HEK293T (cell line): Measurements from ENCODE around the gene GFY.

Experiments
- ARNT ChIP-seq: fragments of 450-650 bp; IDR thresholded peaks from 2 replicates; pipeline ENCODE4 v1.6.1; 2017; ENCODE audit warnings: mild to moderate bottlenecking
- BHLHE40 ChIP-seq: fragments of 450-650 bp; IDR thresholded peaks from 2 replicates; pipeline ENCODE4 v1.6.1; 2016; ENCODE audit warnings: mild to moderate bottlenecking, moderate library complexity, borderline replicate concordance
- ELF4 ChIP-seq: fragments of 450-650 bp; IDR thresholded peaks from 2 replicates; pipeline ENCODE4 v1.6.1; 2017; ENCODE audit warnings: antibody characterized with exemption
- FOXA1 ChIP-seq: fragments of 450-650 bp; IDR thresholded peaks from 2 replicates; pipeline ENCODE4 v1.6.1; 2016; ENCODE audit warnings: mild to moderate bottlenecking
- FOXM1 ChIP-seq: fragments of 450-650 bp; IDR thresholded peaks from 2 replicates; pipeline ENCODE4 v1.6.1; 2017; ENCODE audit warnings: mild to moderate bottlenecking, borderline replicate concordance
- HDGF ChIP-seq: fragments of 450-650 bp; IDR thresholded peaks from 2 replicates; pipeline ENCODE4 v1.6.1; 2017; ENCODE audit warnings: antibody characterized with exemption, borderline replicate concordance
- L3MBTL2 ChIP-seq: fragments of 450-650 bp; conservative IDR thresholded peaks from 2 replicates; pipeline ENCODE4 v1.6.1; 2016; ENCODE audit warnings: mild to moderate bottlenecking
- LEF1 ChIP-seq: fragments of 450-650 bp; IDR thresholded peaks from 2 replicates; pipeline ENCODE4 v1.6.1; 2017; ENCODE audit warnings: mild to moderate bottlenecking, borderline replicate concordance
- SP1 ChIP-seq: fragments of 450-650 bp; IDR thresholded peaks from 2 replicates; pipeline ENCODE4 v1.6.1; 2017
- SUZ12 ChIP-seq: fragments of 450-650 bp; IDR thresholded peaks from 2 replicates; pipeline ENCODE4 v1.6.1; 2016; ENCODE audit warnings: mild to moderate bottlenecking
- ZNF384 ChIP-seq: fragments of 450-650 bp; IDR thresholded peaks from 2 replicates; pipeline ENCODE4 v1.6.1; 2016

DNA sequence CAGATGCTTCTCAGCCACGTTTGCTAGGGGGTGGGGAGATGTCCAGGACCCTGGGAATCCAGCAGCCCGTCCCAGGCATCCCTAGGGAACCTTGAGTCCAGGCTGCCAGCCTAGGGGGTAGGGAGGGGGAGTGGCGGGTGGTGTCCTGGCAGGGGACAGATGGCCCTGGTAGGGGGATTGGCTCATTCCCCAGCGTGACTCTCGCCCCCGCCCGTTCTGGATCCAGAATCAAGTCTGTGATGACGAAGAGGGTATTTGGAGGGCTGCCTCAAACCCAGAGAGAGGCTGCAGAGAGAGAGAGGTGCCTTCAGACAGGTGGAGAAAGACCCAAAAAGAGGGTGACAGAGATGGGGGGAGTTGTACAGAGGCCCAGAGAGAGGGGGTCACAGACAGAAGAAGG lies 12.0 kb downstream of the GFY start:
- TF ChIP-seq SP1: no peak
- no peak for TF ChIP-seq FOXM1
- no peak for TF ChIP-seq ELF4
- no peak for TF ChIP-seq BHLHE40
- no peak for TF ChIP-seq ARNT
- TF ChIP-seq L3MBTL2: no peak
- TF ChIP-seq FOXA1: no peak
- TF ChIP-seq LEF1: no peak
- no peak for TF ChIP-seq SUZ12
- TF ChIP-seq HDGF: no peak
- no peak for TF ChIP-seq ZNF384
